ENCODE results near the gene APOA5. TPM values are rescaled to one million over a fixed set of nuclear protein-coding genes. Genes with fewer than 3 reads are reported as not detected.

APOA5 gene
- polyA plus RNA-seq, 2 of the 4 experiments (the other 2 are of a cell fraction) = not detected

GRCh38 chr11:116829525-116830183 lies 38.0 kb upstream of the APOA5 start, which contains the start of gene APOC3:
TSS of gene APOC3 (plus strand) at chr11:116829907. CDS start at chr11:116830583, 676 bp downstream.
- WGBS (ENCODE audit: missing lambda C conversion rate) = 47% methylated on average over 2 of the region's 9 CpGs
- ATAC-seq = no peak; a peak in 1 of 6 replicates
- Histone ChIP-seq H3K4me1 (no peaks in the 10 kb centered on the region), H3K9me3 (no peaks in the 10 kb centered on the region), H3K4me2 (no peak within 1 kb of the TSS), H3K27ac (no peak within 1 kb of the TSS), H3K4me3 (no peak within 1 kb of the TSS)
- no peak for FAIRE-seq
- CTCF ChIA-PET = interaction anchor here (0.5 to 2.2 kb wide), 3 partner anchors 38 to 314 kb away, joined by 3 to 4 read pairs (median 3); partner anchors contain the start of gene APOA5
- DNase-seq (ENCODE audit: low read depth in 1 of 2, low spot score in 1 of 2) = no peak
- TF ChIP-seq CBX8 (IDR thresholded peaks at IDR 0.05) = no peak
- POLR2A ChIA-PET = no interaction called here

DNA sequence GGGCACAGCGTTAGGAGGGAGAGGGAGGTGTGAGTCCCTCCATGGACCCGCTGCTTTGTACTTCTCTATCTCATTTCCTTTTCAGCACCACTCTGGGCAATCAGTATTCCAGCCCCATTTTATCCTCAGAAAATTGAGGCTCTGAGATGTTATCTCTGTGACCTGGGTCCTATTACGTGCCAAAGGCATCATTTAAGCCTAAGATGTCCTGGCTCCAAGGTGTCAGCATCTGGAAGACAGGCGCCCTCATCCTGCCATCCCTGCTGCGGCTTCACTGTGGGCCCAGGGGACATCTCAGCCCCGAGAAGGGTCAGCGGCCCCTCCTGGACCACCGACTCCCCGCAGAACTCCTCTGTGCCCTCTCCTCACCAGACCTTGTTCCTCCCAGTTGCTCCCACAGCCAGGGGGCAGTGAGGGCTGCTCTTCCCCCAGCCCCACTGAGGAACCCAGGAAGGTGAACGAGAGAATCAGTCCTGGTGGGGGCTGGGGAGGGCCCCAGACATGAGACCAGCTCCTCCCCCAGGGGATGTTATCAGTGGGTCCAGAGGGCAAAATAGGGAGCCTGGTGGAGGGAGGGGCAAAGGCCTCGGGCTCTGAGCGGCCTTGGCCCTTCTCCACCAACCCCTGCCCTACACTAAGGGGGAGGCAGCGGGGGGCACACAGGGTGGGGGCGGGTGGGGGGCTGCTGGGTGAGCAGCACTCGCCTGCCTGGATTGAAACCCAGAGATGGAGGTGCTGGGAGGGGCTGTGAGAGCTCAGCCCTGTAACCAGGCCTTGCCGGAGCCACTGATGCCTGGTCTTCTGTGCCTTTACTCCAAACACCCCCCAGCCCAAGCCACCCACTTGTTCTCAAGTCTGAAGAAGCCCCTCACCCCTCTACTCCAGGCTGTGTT lies 37.2 kb upstream of the APOA5 start:
- ATAC-seq (no peak), DNase-seq (ENCODE audit: low read depth in 1 of 2, low spot score in 1 of 2) (no peak), FAIRE-seq (no peak)
- ChIA-PET POLR2A (no interaction called here), CTCF (interaction anchor here (0.5 to 2.2 kb wide), 3 partner anchors 24 to 315 kb away, joined by 3 to 4 read pairs (median 3); partner anchors contain the start of gene APOA5)
- Histone ChIP-seq H3K9me3 (no peaks in the 10 kb centered on the region), H3K4me2 (no peak overlapping the region), H3K4me3 (no peak overlapping the region), H3K4me1 (no peaks in the 10 kb centered on the region), H3K27ac (no peak overlapping the region)
- TF ChIP-seq ATOH8 (CRISPR knock-in tag; IDR thresholded peaks at IDR 0.05; ENCODE audit: low read depth) (no peak), HEYL (CRISPR knock-in tag; IDR thresholded peaks at IDR 0.05) (no peak), EHF (CRISPR knock-in tag; IDR thresholded peaks at IDR 0.05) (no peak), MAZ (IDR thresholded peaks at IDR 0.05; ENCODE audit: borderline replicate concordance, low read depth, low read length) (no peak), GATA3 (IDR thresholded peaks at IDR 0.05; ENCODE audit: borderline replicate concordance) (no peak), CBX8 (IDR thresholded peaks at IDR 0.05) (no peak), POLR2A (IDR thresholded peaks at IDR 0.05; ENCODE audit: low read length) (no peak), FOSB (CRISPR knock-in tag; IDR thresholded peaks at IDR 0.05) (no peak), MAFK (IDR thresholded peaks at IDR 0.05; ENCODE audit: partially characterized antibody) (no peak)
- 86% methylated on average over 9 of the region's 16 CpGs for WGBS (ENCODE audit: missing lambda C conversion rate)

GRCh38 chr11:116827461-116827860 lies 35.8 kb upstream of the APOA5 start:
- no peak for FAIRE-seq
- CTCF ChIA-PET = interaction anchor here (0.9 to 2.6 kb wide), 2 partner anchors 9 to 22 kb away, joined by 3 to 11 read pairs; no protein-coding TSS in a partner anchor
- Histone ChIP-seq H3K4me2 (no peak overlapping the region), H3K9me3 (no peaks in the 10 kb centered on the region), H3K4me1 (no peaks in the 10 kb centered on the region), H3K27ac (no peak overlapping the region), H3K4me3 (no peak overlapping the region)
- 83% methylated on average over 5 of the region's 6 CpGs for WGBS (ENCODE audit: missing lambda C conversion rate)
- POLR2A ChIA-PET = no interaction called here
- no peak for DNase-seq (ENCODE audit: low read depth in 1 of 2, low spot score in 1 of 2)
- no peak for TF ChIP-seq GATA3 (IDR thresholded peaks at IDR 0.05; ENCODE audit: borderline replicate concordance)
- no peak for TF ChIP-seq CHD2 (IDR thresholded peaks at IDR 0.05; ENCODE audit: low read length, partially characterized antibody)
- TF ChIP-seq EHF (CRISPR knock-in tag; IDR thresholded peaks at IDR 0.05) = no peak
- TF ChIP-seq JUNB (IDR thresholded peaks at IDR 0.05) = no peak
- no peak for TF ChIP-seq SREBF2 (IDR thresholded peaks at IDR 0.05)
- no peak for TF ChIP-seq SMC3 (IDR thresholded peaks at IDR 0.05)
- no peak for TF ChIP-seq EP300 (IDR thresholded peaks at IDR 0.05)
- TF ChIP-seq CBX2 (IDR thresholded peaks at IDR 0.05; ENCODE audit: borderline replicate concordance, low read depth) = no peak
- no peak for TF ChIP-seq ZFP36 (IDR thresholded peaks at IDR 0.05; ENCODE audit: borderline replicate concordance, partially characterized antibody)
- TF ChIP-seq CHD4 (IDR thresholded peaks at IDR 0.05; ENCODE audit: borderline replicate concordance) = no peak
- no peak for TF ChIP-seq POLR2A (IDR thresholded peaks at IDR 0.05; ENCODE audit: low read length)
- TF ChIP-seq ESRRA (IDR thresholded peaks at IDR 0.05; ENCODE audit: borderline replicate concordance, low read length) = no peak
- TF ChIP-seq FOSL2 (IDR thresholded peaks at IDR 0.05) = no peak
- no peak for TF ChIP-seq FOSL2 (CRISPR knock-in tag; IDR thresholded peaks at IDR 0.05)
- TF ChIP-seq FOXS1 (CRISPR knock-in tag; IDR thresholded peaks at IDR 0.05) = no peak
- TF ChIP-seq PHF8 (IDR thresholded peaks at IDR 0.05; ENCODE audit: borderline replicate concordance, low read depth) = no peak
- TF ChIP-seq ATOH8 (CRISPR knock-in tag; IDR thresholded peaks at IDR 0.05; ENCODE audit: low read depth) = no peak
- TF ChIP-seq, protein P1, sequence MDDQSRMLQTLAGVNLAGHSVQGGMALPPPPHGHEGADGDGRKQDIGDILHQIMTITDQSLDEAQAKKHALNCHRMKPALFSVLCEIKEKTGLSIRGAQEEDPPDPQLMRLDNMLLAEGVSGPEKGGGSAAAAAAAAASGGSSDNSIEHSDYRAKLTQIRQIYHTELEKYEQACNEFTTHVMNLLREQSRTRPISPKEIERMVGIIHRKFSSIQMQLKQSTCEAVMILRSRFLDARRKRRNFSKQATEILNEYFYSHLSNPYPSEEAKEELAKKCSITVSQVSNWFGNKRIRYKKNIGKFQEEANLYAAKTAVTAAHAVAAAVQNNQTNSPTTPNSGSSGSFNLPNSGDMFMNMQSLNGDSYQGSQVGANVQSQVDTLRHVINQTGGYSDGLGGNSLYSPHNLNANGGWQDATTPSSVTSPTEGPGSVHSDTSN (IDR thresholded peaks at IDR 0.05) = no peak
- no peak for TF ChIP-seq ZSCAN20 (CRISPR knock-in tag; IDR thresholded peaks at IDR 0.05)
- no peak for ATAC-seq
